GM19238 (cell line): ENCODE data around the gene COQ9.

Experiments used
- DNase-seq: peaks from one replicate; pipeline ENCODE4 v3.0.0; 2011; ENCODE audit warnings: low spot score; ENCODE audit not compliant: insufficient read length

Gene COQ9

DNA sequence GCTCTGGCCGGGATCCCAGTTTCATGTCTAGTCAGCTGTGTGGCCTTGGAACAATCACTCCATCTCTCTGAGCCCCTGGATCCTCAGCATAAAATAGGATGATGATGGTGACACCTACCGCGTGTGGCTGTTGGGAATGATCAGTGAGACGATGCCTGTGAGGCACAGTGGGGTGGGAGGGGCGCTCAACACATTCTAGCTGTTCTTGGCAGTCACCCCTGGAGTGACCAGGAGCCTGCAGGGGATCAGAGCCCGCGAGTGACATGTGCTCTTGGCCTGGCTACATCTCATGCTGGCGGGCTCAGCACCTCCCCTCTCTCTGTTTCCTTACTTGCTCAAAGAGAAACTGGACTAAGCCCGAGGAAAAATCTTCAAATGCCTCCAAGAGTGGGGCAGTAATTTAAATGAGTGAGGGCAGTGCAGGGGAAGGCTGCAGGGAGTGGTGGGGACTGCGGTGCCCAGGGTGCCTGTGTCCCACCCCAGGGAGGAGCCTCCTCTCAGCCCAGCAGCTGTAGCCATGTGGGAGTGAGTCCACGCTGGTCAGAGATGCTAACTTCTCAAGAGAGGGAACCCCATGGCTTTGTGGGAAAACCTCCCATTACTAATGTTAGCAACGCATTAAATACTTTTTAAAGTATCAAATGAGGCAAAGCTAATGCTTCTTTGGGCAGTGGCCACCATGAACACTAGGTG lies 62.1 kb downstream of the COQ9 start:
- no peak for DNase-seq

DNA sequence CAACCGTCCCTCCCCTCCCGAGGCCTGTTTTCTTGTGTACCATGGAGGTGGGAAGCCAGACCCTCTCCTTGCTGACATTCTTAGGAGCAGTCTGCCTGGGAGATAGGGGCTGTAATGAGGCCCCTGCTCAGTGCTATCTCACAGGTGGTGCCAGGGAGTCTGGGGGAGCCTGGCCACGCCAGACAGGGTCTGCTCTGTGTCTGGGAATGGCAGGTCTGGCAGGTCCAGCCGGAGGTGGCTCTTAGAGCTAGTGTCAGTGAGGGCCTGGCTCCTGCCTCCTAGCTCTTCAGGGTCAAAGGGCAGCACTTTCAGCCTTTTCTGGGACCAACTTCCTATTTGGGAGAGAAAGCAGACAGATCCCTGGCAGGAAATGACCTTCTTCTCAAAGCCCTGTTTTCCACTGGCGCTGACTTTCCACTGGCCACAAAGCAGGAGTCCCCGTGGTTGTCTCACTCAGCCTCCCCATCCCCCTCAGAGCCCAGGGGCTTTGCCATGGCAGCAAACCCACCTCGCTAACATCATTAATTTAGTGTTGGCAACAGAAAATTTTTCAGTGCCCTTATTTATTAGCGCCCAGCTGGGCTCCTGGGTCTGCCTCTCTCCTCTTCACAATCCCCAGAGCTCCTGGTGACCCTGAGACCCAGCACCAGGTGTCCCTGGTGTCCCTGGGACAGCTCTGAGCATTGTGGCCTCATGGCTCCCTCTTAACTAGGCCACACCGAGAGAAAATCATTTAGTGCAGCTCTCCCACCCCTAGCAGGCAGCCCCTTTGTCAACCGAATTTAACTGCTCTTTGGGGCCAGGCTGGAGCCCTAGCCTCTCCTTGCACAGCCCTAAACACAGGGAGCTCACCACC lies 63.0 kb downstream of the COQ9 start:
- DNase-seq = no peak
